Measurements from ENCODE around the gene ARHGAP35.

ARHGAP35 gene

GRCh38 chr19:46904114-46905060 lies 43.6 kb downstream of the ARHGAP35 start:
- H3K4me3 ChIP-seq (ENCODE audit: severe bottlenecking): no peak overlapping the region
- no peaks in the 10 kb centered on the region for H3K27me3 ChIP-seq (ENCODE audit: insufficient read depth, poor library complexity, severe bottlenecking)
- no peaks in the 10 kb centered on the region for H3K36me3 ChIP-seq (ENCODE audit: low read depth)
- H3K4me1 ChIP-seq (ENCODE audit: insufficient read depth, poor library complexity, severe bottlenecking): peaks cover 45% of the 10 kb centered on the region
- no peak for TF ChIP-seq CTCF (IDR thresholded peaks at IDR 0.05; ENCODE audit: poor library complexity, severe bottlenecking)
- ATAC-seq (ENCODE audit: low read depth) (no peak), DNase-seq (ENCODE audit: low spot score) (no peak)
- peak overlapping the region; percentile 93 for H3K27ac ChIP-seq (ENCODE audit: poor library complexity, severe bottlenecking)
- H3K9me3 ChIP-seq (ENCODE audit: severe bottlenecking): no peaks in the 10 kb centered on the region

- Histone ChIP-seq H3K27ac (ENCODE audit: poor library complexity, severe bottlenecking) (no peak overlapping the region), H3K4me1 (ENCODE audit: insufficient read depth, poor library complexity, severe bottlenecking) (peaks cover 33% of the 10 kb centered on the region), H3K36me3 (ENCODE audit: low read depth) (no peaks in the 10 kb centered on the region; the same call in 1 of the 2 replicates), H3K27me3 (ENCODE audit: insufficient read depth, poor library complexity, severe bottlenecking) (no peaks in the 10 kb centered on the region), H3K4me3 (ENCODE audit: severe bottlenecking) (no peak overlapping the region), H3K9me3 (ENCODE audit: severe bottlenecking) (no peaks in the 10 kb centered on the region)
- no peak for TF ChIP-seq CTCF (IDR thresholded peaks at IDR 0.05; ENCODE audit: poor library complexity, severe bottlenecking)
- ATAC-seq (ENCODE audit: low read depth): no peak
- DNase-seq (ENCODE audit: low spot score): no peak
Observed at GRCh38 chr19:46906221-46906620, 45.4 kb downstream of the ARHGAP35 start.

GRCh38 chr19:46907880-46908279 lies 47.1 kb downstream of the ARHGAP35 start:
- TF ChIP-seq CTCF (IDR thresholded peaks at IDR 0.05; ENCODE audit: poor library complexity, severe bottlenecking): no peak
- H3K27ac ChIP-seq (ENCODE audit: poor library complexity, severe bottlenecking): no peak overlapping the region
- DNase-seq (ENCODE audit: low spot score) (no peak), ATAC-seq (ENCODE audit: low read depth) (no peak)
- H3K4me3 ChIP-seq (ENCODE audit: severe bottlenecking): no peak overlapping the region
- H3K27me3 ChIP-seq (ENCODE audit: insufficient read depth, poor library complexity, severe bottlenecking): no peaks in the 10 kb centered on the region
- peaks cover 29% of the 10 kb centered on the region for H3K4me1 ChIP-seq (ENCODE audit: insufficient read depth, poor library complexity, severe bottlenecking)
- H3K36me3 ChIP-seq (ENCODE audit: low read depth): no peaks in the 10 kb centered on the region; the same call in 1 of the 2 replicates
- no peaks in the 10 kb centered on the region for H3K9me3 ChIP-seq (ENCODE audit: severe bottlenecking)

- no peak for ATAC-seq (ENCODE audit: low read depth)
- H3K9me3 ChIP-seq (ENCODE audit: severe bottlenecking): no peaks in the 10 kb centered on the region
- H3K4me1 ChIP-seq (ENCODE audit: insufficient read depth, poor library complexity, severe bottlenecking): peaks cover 26% of the 10 kb centered on the region
- H3K27me3 ChIP-seq (ENCODE audit: insufficient read depth, poor library complexity, severe bottlenecking): no peaks in the 10 kb centered on the region
- no peaks in the 10 kb centered on the region; the same call in 1 of the 2 replicates for H3K36me3 ChIP-seq (ENCODE audit: low read depth)
- H3K27ac ChIP-seq (ENCODE audit: poor library complexity, severe bottlenecking): no peak overlapping the region
- TF ChIP-seq CTCF (IDR thresholded peaks at IDR 0.05; ENCODE audit: poor library complexity, severe bottlenecking): no peak
- no peak overlapping the region for H3K4me3 ChIP-seq (ENCODE audit: severe bottlenecking)
- no peak for DNase-seq (ENCODE audit: low spot score)
Observed at GRCh38 chr19:46909356-46909755, 48.6 kb downstream of the ARHGAP35 start.
